Upper lobe of left lung (tissue), 4 donors: ENCODE data around the gene BSPRY.

Source experiments
- EP300 ChIP-seq, 4 donors: sonication (generic); formaldehyde crosslinking; IDR thresholded peaks; one replicate each; pipeline ENCODE4 v1.5.1; 2017; ENCODE audit warnings: antibody characterized with exemption in 4 of 4, control low read depth in 2 of 4
- POLR2AphosphoS5 ChIP-seq, 2 donors: sonication (generic); formaldehyde crosslinking; IDR thresholded peaks; one replicate each; pipeline ENCODE4 v1.5.1; 2017; ENCODE audit warnings: antibody characterized with exemption in 2 of 2
- TF ChIP-seq, protein P1 (sequence below), 6 experiments: fragments of 450-650 bp in 4 of 6; fragments of 200-600 bp in 2 of 6; sonication (generic) in 2 of 6; IDR thresholded peaks; one replicate each; pipeline ENCODE4 v1.5.1; 2016 to 2019; ENCODE audit warnings: antibody characterized with exemption in 6 of 6

DNA sequence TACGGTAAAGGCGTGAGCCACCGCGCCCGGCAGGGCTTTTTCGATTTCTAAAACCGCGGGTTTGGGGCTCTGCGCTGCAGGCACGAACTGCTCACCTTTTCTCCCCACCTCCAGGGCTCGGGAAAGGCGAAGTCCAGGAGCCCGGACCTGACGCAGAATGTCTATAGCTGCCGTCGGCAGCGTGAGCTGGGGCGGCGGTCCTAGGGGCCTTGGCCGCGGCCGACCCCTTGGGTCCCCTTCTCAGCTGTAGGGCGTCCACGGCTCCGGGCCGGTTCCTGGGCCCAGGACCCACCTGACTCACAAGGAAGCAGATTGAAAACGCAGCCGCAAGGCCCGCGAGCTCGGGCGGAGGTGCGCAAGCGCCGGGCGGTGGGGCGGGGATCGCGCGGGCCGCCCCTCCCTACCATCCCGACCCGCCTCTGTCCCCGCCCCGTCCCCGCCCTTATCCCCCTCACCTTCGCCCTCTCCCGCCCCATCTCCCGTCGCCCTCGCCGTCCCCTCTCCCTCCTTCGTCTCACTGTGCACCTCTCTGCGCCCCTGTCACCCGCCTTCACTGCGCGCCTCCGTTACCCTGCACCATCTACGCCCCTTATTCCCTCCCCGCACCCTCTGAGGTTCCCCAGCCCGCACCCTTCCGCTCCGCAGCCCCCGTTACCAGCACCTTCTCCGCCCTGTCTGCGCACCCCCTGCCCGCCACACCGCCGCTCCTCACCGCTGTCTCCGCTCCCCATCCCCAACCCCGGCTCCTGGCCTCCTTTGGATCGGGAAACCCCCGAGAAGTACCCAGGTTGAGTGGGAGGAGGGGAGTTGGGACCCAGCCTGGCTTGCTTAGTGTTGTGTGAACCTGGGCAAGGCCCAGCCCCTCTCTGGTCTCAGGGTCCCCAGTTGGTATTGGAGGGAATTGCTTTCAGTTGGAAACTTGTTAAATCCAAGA, 27.6 kb downstream of the BSPRY start, which contains the start of gene HDHD3:
- TF ChIP-seq, protein P1, sequence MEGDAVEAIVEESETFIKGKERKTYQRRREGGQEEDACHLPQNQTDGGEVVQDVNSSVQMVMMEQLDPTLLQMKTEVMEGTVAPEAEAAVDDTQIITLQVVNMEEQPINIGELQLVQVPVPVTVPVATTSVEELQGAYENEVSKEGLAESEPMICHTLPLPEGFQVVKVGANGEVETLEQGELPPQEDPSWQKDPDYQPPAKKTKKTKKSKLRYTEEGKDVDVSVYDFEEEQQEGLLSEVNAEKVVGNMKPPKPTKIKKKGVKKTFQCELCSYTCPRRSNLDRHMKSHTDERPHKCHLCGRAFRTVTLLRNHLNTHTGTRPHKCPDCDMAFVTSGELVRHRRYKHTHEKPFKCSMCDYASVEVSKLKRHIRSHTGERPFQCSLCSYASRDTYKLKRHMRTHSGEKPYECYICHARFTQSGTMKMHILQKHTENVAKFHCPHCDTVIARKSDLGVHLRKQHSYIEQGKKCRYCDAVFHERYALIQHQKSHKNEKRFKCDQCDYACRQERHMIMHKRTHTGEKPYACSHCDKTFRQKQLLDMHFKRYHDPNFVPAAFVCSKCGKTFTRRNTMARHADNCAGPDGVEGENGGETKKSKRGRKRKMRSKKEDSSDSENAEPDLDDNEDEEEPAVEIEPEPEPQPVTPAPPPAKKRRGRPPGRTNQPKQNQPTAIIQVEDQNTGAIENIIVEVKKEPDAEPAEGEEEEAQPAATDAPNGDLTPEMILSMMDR (IDR thresholded peaks at IDR 0.05), result no peak
- TF ChIP-seq EP300 (IDR thresholded peaks at IDR 0.05) (no peak), POLR2AphosphoS5 (IDR thresholded peaks at IDR 0.05) (peak; percentile 43 to 80)
